ENCODE results near the gene MCRIP1.
"Not testable (repeated sequence)": the region's sequence is repeated elsewhere in the genome, so short reads cannot be mapped to it uniquely, and the experiment has no call there.

Gene MCRIP1

DNA sequence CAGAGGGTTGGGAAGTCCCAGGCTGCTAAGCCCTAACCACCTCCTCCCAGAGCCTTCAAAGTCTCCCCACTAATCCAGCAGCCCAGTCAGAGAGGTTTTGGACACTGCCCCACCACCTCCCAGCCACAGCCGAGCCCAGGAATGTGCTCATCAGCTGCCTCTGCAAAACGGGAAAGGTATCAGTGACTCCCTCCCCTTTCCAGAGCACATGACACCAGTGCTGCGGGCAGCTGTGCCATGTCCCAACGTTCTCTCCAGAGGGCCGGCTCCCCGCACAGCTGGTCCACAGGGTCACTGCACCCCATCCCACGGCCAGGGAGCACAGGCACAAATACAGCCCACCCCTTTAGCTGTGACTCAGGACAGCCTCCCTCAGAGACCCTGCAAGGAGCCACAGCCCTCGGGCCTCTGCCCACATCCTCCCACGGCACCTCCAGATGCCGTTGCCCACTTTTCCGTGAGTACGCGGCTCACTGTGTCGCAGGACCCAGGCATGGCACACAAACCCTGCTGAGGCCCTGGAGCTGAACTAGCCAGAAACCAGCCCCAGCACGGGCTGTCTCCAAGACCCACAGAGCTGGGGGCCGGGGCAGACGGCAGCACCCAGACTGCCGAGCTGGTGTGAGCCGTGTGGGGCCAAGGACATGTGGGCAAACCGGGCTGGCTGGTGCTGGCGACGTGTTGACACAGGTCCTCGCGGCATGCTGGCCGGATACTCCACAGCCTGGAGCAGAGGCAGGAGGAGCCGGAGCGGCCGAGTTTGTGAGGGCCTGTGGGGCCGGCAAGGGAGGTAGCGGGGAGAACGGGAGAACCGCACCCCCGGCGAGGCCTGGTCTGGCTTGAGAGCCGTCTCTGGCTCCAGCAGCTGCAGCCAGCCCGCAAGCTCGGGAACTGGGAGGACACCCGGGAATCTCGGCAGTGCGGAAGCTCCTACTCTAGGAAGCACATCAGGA lies 8.0 kb upstream of the MCRIP1 start:
- no peak for DNase-seq (ENCODE audit: low read depth)

DNA sequence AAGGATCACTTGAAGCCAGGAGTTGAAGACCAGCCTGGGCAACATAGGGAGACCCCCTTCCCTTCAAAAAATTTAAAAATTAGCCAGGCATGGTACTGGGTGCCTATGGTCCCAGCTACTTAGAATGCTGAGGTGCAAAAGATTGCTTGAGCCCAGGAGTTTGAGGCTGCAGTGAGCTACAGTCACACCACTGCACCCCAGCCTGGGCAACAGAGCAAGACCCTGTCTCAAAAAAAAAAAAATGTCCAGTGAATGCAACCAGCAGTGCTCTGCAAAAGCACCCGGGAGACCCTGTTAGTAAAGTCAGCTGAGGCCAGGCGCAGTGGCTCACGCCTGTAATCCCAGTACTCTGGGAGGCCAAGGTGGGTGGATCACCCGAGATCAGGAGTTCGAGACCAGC lies 7.0 kb upstream of the MCRIP1 start:
- not testable (repeated sequence) for DNase-seq (ENCODE audit: low read depth)

DNA sequence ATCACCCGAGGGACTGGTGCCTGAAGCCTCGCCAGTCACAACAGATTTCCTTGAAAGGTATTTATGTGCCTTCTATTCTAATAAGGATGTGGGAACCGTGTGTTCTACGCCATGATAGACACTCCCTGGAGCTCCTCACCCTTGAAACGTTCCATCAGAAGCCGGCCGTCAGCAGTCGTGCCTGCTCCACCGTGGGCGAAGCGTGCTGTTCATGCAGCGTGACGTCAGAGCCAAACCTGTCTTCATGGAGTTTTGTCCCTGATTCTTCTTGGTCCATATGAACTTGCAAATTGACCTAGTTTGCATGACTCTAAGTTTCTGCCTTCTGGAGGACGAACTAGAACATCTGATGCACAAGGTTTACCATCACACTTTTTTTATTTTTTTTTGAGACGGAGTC lies 6.2 kb upstream of the MCRIP1 start:
- no peak for DNase-seq (ENCODE audit: low read depth)

DNA sequence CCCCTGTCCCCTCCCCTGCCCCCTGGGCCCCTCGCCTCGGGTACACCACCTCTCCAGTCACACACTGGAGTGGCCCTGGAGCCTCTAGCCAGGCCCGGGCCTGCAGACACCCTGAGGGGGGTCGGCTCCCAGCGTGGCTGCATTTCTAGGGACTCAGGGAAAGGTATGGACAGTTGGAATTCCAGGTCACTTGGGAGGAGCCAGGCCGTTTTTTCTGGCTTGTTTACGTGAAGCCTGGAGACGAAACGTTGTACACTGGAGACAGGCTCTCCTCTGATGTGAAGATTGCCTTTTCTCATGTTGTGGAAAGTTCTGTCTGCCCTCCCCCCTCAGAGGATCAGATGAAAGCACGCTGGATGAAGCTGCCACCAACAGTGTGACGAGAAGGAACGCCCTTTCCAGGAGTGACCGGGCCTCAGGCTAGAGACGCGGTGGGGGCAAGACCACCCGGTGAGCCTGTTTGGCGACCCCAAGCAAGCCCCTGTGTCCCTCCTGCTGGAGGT lies 5.7 kb upstream of the MCRIP1 start:
- DNase-seq (ENCODE audit: low read depth): no peak

DNA sequence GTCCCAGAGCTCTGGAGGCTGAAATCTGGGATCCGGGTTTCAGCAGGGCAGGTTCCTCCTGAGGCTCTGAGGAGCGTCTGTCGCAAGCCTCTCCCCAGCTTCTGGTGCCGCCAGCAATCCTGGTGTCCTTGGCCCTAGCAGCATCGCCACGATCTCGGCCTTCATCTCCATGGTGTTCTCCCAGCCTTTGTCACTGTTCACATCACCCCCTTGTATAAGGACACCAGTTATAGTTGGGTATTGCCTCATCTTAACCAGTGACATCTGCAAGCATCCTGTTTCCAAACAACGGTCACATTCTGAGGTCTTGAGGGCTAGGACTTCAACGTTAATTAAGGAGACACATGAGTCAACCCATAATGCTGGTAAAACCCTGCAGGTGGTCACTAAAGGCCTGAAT lies 4.5 kb upstream of the MCRIP1 start:
- no peak for DNase-seq (ENCODE audit: low read depth)

DNA sequence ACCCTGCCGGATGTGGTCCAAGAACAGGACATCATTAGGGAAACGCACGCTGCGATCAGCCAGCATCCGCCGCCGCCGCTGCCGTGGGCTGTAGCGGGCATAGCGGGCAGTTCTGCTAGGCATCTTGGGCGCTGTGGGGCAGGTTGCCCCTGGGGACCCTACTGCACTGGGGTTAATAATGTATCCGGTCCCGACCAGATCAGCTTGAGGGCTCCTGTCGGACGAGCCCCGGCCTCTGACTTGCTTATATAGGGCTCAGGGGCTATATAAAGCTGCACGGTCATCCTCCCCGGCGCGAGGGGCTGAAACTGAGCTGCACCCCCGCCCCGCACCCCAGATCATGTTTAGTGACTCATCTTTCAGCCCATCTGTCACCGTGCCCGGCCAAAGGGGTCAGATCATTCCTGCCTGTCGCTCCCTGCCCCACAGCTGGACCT lies 1.8 kb upstream of the MCRIP1 start, which contains the start of gene PPP1R27:
TSS of gene PPP1R27 (minus strand) at position 220 of the 437 bp plus-strand sequence. CDS start at position 123, 97 bp downstream.
- DNase-seq (ENCODE audit: low read depth): no peak

DNA sequence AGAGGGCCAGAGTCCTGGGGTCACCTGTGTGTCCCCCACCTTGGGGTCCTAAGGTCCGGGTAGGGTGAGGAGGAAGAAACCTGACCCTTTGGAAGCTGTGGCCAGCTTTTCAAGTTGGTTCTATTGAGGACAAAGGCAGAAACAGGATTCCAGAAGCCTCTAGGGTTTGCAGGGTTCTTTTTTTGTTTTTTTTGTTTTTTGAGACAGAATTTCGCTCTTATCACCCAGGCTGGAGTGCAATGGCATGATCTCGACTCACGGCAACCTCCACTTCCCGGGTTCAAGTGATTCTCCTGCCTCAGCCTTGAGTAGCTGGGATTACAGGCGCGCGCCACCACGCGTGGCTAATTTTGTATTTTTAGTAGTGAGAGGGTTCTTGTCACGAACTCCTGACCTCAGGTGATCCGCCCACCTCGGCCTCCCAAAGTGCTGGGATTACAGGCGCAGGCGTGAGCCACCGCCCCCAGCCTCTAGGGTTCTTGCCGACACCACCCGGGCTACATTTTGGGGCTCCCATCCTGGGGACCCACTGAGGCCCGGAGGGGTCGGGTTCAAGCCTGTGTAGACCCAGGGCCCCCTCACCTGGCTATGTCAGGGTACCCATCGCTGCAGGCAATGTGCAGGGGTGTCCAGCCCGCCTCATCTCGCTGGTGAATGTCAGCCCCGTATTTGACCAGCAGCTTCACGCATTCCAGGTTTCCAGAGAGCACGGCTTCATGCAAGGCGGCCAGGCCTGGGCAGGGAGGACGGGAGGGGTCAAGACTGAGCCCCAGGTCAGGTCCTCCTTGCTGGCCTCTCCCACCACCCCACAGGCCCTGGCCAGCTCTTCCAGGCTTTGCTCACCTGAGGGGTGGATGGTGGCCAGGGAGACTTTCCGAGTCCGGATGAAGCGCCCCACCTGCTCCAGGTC lies 1.1 kb upstream of the MCRIP1 start:
- DNase-seq (ENCODE audit: low read depth): no peak

DNA sequence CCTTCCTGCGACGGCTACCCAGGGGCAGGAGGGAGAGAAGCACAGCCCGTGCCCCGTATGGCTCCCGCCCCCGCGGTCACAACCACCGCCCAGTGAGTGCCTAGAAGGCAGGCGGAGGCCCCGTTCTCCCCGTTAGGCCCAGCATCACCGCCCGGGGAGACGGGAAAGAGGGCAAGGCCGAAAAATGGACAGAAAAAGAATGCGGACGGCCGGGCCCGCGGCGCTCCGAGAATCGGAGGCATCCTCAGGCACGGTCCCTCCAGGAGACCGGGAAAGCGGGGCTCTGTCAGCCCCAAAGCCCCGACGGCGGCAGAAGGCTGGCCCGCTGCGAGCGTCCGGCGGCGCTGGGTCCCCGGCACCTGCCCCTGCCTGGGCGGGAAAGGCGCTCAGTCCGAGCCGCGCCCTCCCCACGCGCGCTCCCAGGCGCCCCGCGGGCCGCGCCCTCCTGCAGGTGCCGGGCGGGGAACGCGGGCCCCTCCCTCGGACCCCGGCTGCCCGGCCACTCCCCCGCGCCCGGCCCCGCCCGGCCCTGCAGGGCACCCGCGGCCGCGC lies 407 bp downstream of the MCRIP1 start:
- DNase-seq (ENCODE audit: low read depth): peak; percentile 22

DNA sequence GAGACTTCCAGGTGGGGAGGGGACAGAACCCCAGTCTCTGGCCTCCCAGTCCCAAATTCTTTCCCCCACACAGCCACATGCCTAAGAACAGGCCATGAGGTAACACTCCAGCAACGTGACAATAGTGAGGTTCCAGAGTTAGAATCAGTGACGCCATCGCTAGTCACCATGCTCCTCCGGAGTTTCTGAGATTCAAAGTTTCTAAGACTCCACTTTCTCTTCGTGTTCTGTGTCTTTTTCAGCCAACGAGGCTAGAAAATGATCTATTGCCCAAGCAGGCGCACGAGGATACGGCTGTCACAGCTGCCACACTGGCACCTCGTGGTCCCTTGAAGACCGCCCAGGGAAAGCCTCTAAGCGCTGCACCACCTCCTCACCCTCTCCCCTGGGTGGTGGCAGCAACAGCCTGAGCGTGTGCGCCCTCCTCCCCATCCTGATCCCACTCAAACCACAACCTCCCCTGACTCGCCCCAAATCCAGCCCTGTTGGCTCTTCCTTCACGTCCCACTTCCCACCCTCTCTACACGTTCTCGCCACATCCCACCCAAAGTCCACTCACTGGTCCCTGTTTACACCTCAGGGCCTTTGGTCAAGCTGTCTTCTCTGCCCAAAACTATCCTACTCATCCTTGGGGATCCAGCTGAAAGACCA lies 1.0 kb downstream of the MCRIP1 start:
- peak; percentile 31 for DNase-seq (ENCODE audit: low read depth)

DNA sequence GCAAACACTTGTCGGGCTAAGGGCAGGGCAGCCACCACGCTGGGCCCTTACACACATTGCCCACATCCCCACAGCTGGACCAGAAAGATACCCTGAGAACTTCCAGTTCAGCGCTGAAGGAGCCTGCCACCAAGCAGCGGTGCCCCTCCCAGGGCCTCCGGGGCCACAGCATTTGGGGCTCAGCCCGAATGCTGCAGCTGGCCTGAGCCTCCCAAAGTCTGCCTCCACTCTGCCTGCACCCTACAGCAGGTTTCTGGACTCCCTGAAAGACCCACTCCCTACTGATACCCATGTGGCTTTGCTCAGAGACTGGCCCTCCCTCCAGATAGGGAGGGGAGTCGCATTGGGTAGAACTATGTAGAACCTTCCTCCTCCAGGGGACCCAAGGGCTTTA lies 1.5 kb downstream of the MCRIP1 start:
- DNase-seq (ENCODE audit: low read depth): no peak

DNA sequence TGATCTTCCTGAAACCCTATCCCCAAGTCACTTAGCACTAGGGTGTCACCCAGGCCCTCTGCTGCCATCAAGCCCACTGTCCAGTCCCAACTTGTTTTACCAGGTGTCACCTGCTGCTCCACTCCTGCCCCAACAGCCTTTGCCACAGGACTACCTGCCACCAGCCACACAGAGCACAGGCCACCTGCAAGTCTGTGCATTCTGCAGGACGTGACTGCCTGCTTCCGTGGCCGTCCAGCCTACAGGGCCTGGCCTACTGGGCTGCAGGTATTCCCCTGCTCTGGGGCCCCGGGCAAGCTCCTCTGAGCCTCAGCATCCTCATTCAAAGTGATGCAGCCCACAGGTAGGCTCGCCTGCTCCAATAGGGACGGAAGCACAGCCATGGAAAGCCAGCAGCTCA lies 3.2 kb downstream of the MCRIP1 start:
- no peak for DNase-seq (ENCODE audit: low read depth)

DNA sequence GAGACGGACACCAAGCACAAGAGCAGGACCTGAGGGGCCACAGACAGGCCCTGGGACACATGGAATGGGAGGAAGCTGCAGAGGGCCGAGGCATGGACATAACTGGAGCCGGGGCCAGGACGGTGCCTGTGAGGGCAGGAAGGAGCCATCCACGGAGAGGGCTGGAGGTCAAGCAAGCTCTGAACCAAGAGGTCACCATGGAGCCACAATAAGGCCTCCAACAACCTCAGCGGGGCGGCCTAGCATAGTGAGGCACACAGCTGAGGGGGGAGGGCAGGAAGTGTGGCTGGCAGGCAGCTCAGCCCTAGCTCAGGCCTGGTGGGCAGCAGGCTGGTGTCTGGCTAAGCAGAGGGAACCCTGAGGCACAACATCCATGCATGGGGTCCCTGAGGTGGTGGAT lies 4.4 kb downstream of the MCRIP1 start:
- DNase-seq (ENCODE audit: low read depth): no peak

DNA sequence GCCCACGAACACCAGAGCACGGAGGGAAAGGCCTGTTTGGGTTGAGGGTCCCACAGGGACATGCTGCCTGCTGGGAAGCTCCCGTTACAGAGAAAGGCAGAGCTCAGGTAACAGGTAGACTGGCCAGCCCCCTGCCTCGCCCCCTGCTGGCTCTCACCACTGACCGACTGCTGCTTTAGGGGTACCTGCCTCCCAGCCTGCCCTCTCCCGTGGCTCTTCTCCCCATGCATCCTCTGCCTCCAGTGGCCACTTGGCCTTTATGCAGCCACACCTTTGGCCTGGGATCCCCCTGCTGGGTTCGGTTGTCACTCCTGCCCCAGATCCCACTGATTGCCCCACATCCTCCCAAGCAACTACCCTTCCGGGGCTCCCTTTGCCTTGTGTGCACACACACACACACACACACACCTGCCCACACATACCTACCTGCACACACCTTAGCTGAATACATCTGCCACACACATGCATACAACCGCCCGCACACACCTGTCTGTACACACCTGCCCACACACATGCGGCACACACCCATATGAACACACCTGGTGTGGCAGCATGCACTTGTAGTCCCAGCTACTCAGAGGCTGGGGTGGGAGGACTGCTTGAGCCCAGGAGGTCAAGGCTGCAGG lies 7.1 kb downstream of the MCRIP1 start:
- DNase-seq (ENCODE audit: low read depth): no peak

DNA sequence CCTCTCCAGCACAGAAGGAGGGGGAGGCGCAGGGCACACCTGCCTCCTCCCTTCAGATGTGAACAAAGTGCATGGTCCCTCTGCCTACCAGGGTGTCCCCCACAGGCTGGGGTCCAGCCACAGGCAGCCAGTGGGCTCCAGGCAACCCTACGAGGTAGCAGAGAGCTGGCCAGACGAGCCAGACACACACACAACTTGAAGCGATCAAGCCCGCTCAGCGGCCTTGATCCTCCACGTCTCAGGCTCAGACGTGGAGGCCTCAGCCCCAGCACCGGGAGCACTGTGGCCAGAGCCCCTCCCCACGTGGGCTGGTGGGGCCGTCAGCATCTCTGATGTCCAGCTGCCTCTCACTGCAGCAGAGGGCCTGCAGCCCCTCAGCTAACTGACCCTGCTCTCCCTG lies 8.5 kb downstream of the MCRIP1 start:
- no peak for DNase-seq (ENCODE audit: low read depth)

DNA sequence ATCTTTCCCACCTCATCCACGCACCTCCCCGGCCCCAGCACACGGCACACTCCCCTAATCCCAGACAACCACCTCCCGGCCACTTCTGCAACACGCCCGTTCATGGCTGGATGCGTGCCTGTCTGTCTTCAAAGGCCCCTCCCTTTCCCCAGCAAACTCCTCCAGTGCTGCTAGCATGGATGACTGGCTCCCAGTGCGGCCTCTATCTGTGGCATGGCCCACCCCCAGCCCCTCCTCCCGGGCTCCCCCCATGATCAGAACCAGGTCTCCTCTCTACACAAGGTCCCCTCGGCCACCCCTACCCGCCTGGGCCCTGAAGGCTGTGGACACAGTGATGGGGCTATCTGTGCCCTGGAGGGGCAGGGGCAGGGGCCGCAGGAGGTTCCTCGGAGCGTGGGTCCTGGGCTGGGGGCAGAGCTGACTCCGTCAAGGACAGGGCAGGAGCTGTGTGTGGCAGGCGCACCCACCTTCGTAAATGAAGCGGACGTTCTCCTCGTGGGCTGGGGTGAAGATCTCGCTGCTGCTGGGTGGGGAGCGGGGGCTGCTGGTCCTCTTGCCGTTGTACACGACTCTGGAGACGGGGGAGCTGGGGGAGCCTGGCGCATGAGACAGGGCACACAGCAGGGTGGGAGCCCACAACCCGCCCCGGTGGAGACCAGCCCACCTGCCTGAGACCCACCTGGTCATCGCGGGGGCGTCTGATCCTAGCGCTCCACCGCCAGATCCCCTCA lies 9.1 kb downstream of the MCRIP1 start:
- DNase-seq (ENCODE audit: low read depth): no peak

DNA sequence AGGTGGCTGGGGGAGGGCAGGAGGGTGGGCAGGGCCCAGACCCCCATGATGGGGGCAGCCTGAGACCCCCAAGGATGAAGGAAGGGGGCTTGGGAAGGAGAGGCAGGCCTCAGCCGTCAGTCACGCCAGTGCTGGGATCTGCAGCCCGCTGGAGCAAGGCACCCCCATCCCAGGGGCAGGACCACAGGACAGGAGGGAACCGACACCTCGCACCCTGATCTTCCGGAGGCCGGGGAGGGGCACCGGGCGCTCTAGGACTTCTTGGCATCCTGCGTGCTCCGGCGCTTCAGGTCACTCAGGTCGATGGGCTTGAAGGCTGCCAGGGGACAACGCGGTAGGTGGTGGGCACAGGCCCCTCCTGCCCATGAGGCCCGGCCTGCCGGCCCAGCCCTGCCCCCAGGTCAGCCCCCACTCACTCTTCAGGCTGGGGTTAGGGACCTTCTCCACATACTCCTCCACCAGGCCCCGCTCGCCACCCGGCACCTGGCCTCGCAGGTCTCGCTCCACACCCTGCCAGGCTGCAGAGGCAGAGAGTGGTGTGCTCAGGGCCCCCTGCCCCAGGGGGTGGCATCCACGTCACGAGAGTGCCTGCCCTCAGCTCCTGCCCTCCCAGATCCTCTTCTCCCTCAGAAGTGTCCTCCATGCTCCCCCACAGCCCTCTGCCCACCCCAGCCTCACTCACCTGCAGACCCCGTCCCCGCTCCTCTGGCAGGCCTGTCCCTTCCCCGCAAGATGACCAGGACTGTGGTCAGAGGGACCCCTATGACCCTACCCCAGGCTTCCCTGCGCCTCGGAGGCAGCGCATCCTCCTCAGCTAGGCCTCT lies 9.9 kb downstream of the MCRIP1 start:
- no peak for DNase-seq (ENCODE audit: low read depth)

DNA sequence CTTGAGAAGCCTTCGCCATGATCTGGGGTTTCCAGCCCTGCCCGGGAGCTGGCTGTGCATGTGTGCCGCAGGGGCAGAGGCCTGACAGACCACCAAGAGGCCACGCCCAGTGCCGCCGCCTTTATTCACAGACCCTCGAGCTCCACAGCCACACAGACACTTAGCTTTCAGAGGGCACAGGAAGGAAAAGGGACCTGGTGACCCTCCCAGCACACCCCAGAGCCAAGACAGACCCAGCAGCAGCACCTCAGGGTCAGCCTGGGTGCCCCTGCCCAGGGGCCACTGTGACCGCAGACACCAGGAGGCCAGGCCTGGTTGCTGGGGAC lies 10.8 kb downstream of the MCRIP1 start:
- no peak for DNase-seq (ENCODE audit: low read depth)

DNA sequence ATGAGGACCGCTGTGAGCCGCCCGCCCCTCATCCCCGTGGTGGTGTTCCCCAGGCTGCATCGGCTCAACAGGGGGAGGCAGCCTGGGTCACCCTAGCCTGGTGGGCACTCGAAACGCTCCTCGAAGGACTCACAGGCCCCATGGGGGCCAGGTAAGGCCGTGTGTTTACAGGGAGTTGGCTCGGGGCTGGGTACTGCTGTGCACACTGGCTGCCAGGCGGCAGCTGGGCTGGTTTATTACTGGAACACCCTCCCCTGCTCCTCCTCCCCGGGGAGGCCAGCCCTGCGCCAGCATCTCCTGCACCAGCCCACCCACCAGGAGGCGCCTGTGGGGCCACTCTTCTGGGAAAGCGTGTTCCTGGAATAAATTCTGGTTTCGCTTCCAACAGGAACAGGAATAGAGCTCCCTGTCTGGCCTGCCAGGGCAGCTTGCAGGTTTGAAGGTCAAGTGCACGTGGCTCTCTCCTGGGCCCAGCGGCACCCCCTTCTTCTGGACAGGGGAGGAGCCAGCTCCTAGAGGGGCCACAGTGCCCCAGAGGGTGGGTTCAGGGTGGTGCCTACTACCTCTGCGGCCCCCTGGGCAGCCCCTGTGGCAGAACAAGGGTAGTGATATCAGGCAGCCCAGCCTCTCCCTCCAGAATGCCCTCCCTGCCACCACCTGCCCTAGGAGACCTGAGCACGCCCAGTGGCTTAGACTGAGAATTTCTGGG lies 11.3 kb downstream of the MCRIP1 start:
- no peak for DNase-seq (ENCODE audit: low read depth)

DNA sequence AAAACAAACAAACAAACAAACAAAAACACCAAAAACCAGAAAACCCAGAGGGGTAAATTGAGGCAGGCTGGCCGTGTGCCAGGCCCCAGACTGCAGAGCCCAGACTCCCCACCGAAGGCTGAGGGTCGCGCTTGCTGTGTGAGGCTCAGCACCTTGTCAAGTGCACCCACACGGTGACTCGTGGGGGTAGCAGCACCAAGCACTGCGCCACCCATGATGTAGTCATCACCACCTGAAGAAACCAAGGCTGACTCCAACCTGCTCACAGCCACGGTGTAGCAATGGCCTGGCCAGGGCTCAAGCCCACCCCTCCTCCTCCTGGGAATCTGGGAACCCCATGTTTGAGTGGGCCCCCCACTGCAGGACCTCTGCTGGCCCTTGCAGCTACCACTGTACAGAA lies 11.9 kb downstream of the MCRIP1 start:
- DNase-seq (ENCODE audit: low read depth): no peak
